ENCODE measurements around the gene UBTD2. TPM values are rescaled to one million over a fixed set of nuclear protein-coding genes. Genes with fewer than 3 reads are reported as not detected.

UBTD2 gene
- total and polyA plus RNA-seq, 9 donors, result 17.0 to 31.5 (median 28.6) TPM

DNA sequence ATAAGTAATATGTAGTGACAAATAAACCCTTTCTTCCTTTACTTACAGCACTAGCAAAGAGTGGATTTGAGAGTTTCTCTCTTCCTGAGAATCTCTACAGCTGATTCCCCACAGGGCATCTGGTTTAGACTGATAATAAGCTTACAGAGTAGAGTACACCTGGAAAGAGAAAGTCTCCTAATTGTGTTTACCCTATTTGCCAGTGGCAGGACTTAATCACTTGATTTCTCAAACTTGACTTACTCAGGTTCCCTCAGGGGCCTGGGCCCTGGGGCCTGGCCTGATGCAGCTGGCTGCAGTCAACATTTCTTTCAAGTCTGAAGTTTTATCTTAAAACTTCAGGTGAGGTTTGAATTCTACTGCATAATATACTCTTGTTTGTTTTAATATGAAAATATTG lies 38.0 kb upstream of the UBTD2 start:
- no peaks in the 10 kb centered on the region for H3K36me3 ChIP-seq
- H3K4me3 ChIP-seq, result no peak overlapping the region
- TF ChIP-seq EP300 (IDR thresholded peaks at IDR 0.05), result no peak
- TF ChIP-seq POLR2A (IDR thresholded peaks at IDR 0.05), result no peak
- TF ChIP-seq, protein P1, sequence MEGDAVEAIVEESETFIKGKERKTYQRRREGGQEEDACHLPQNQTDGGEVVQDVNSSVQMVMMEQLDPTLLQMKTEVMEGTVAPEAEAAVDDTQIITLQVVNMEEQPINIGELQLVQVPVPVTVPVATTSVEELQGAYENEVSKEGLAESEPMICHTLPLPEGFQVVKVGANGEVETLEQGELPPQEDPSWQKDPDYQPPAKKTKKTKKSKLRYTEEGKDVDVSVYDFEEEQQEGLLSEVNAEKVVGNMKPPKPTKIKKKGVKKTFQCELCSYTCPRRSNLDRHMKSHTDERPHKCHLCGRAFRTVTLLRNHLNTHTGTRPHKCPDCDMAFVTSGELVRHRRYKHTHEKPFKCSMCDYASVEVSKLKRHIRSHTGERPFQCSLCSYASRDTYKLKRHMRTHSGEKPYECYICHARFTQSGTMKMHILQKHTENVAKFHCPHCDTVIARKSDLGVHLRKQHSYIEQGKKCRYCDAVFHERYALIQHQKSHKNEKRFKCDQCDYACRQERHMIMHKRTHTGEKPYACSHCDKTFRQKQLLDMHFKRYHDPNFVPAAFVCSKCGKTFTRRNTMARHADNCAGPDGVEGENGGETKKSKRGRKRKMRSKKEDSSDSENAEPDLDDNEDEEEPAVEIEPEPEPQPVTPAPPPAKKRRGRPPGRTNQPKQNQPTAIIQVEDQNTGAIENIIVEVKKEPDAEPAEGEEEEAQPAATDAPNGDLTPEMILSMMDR (IDR thresholded peaks at IDR 0.05), result no peak
- H3K9me3 ChIP-seq, result no peaks in the 10 kb centered on the region
- intact Hi-C loops (cut with DNase I), result no loop called here
- no peak overlapping the region for H3K27ac ChIP-seq
- H3K27me3 ChIP-seq, result no peaks in the 10 kb centered on the region
- no peaks in the 10 kb centered on the region for H3K4me1 ChIP-seq (ENCODE audit: insufficient read depth)
- no peak for DNase-seq

DNA sequence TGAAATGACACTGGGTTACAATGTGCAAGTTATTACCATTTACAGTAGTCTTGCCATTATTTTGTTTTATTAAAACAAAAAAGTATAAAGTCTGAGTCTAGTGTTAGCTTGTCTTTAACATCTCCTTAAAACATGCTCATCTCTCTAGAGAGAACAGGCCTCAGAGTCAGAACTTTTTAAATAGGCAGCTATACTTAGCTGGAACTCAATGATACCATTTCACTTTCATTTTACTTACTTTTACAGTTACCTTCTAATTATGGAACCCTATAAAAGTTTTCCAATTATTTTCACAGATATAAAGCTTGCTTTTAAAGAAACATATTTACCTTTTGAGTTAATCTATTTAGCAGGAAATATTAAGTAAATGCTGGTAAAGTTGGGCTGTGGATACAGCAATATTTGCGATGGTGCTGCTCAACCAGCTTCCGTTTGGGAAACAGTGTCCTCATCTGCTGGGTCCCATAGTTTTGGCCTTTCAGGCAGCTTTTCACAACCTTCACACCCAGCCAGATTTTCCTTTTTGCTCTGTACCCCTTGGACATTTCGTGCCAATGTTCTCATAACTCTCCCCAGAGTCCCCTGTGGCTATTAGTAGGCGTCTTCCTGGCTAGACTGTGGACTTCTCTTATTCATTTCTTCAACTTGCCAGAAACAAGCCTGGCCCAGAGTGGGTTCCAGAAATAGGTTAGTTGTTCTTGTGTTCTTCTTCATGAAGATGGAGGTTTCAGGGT lies 36.3 kb upstream of the UBTD2 start:
- Histone ChIP-seq H3K4me3 (no peak overlapping the region), H3K36me3 (no peaks in the 10 kb centered on the region), H3K27ac (no peak overlapping the region), H3K4me1 (ENCODE audit: insufficient read depth) (no peaks in the 10 kb centered on the region), H3K9me3 (no peaks in the 10 kb centered on the region), H3K27me3 (no peaks in the 10 kb centered on the region)
- WGBS, 3 donors, result 86 to 89% (median 88%) methylated on average over 4 of the region's 4 CpGs
- no peak for DNase-seq
- TF ChIP-seq EP300 (IDR thresholded peaks at IDR 0.05), result no peak
- TF ChIP-seq POLR2A (IDR thresholded peaks at IDR 0.05), result no peak
- TF ChIP-seq, protein P1 (IDR thresholded peaks at IDR 0.05), result no peak
- intact Hi-C loops (cut with DNase I), result no loop called here

DNA sequence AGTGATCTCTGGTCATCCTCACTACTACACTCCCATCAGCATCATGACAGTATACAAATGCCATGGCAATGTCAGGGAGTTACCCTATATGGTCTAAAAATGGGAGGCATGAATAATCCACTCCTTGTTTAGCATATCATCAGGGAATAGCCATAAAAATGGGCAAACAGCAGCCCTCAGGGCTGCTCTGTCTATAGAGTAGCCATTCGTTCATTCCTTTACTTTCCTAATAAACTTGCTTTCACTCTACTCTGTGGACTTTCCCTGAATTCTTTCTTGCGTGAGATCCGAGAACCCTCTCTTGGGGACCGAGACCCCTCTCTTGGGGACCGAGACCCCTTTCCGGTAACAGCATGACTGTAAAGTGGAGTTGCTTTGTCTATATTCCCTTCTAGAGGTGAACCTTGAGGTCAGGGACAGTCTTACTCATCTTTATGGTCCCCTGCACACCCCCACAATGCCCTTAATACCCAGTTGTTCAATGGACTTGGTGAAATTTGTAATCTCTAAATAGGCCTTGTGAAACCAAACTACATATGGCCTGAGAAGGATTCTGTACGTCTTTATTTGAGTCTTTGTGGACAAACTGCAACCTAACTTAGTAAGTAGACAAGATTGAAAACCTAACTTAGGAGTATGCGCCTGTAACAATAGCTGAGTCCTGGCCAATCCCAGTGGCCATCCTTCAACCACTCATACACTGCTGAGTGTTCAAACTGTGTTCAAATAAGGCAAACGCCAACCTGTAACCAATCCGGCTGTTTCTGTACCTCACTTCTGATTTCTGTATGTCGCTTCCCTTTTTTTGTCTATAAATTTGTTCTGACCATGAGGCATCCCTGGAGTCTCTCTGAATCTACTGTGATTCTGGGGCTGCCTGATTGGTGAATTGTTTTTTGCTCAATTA lies 32.3 kb upstream of the UBTD2 start:
- no peak for TF ChIP-seq POLR2A (IDR thresholded peaks at IDR 0.05)
- TF ChIP-seq EP300 (IDR thresholded peaks at IDR 0.05), result no peak
- TF ChIP-seq, protein P1 (IDR thresholded peaks at IDR 0.05), result no peak
- Histone ChIP-seq H3K27me3 (no peaks in the 10 kb centered on the region), H3K4me3 (no peak overlapping the region), H3K36me3 (no peaks in the 10 kb centered on the region), H3K9me3 (no peaks in the 10 kb centered on the region), H3K27ac (no peak overlapping the region), H3K4me1 (ENCODE audit: insufficient read depth) (no peaks in the 10 kb centered on the region)
- DNase-seq, result no peak
- WGBS, 3 donors, result 91 to 96% (median 95%) methylated on average over 11 of the region's 11 CpGs
- intact Hi-C loops (cut with DNase I), result no loop called here

DNA sequence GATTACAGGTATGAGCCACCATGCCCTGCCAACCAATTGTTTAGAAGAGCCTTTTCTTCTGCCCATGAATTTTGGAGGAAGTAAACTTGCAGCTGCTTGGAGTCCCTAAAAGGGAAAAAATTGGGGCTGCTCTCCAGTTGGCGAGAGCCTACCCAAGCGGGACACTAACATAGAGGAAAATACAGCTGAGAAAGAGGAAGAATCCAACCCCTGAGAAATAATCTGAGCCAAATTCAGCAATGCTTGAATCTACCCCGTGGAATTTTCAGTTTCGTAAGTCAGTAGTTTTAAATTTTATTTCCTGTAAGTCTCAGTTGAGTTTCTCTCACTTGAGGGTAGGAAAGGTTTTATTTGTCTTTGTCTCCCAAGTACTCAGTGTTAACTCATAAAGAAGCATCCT lies 30.4 kb upstream of the UBTD2 start:
- DNase-seq, result no peak
- TF ChIP-seq, protein P1 (IDR thresholded peaks at IDR 0.05), result no peak
- TF ChIP-seq EP300 (IDR thresholded peaks at IDR 0.05) (no peak), POLR2A (IDR thresholded peaks at IDR 0.05) (no peak)
- H3K4me1 ChIP-seq (ENCODE audit: insufficient read depth), result no peaks in the 10 kb centered on the region
- no peaks in the 10 kb centered on the region for H3K36me3 ChIP-seq
- no peaks in the 10 kb centered on the region for H3K9me3 ChIP-seq
- intact Hi-C loops (cut with DNase I), result no loop called here
- no peak overlapping the region for H3K27ac ChIP-seq
- WGBS, 3 donors, result 88 to 95% (median 91%) methylated on average over 4 of the region's 4 CpGs
- H3K4me3 ChIP-seq, result no peak overlapping the region
- H3K27me3 ChIP-seq, result no peaks in the 10 kb centered on the region
